ENCODE data around the gene STX16.

Gene STX16

DNA sequence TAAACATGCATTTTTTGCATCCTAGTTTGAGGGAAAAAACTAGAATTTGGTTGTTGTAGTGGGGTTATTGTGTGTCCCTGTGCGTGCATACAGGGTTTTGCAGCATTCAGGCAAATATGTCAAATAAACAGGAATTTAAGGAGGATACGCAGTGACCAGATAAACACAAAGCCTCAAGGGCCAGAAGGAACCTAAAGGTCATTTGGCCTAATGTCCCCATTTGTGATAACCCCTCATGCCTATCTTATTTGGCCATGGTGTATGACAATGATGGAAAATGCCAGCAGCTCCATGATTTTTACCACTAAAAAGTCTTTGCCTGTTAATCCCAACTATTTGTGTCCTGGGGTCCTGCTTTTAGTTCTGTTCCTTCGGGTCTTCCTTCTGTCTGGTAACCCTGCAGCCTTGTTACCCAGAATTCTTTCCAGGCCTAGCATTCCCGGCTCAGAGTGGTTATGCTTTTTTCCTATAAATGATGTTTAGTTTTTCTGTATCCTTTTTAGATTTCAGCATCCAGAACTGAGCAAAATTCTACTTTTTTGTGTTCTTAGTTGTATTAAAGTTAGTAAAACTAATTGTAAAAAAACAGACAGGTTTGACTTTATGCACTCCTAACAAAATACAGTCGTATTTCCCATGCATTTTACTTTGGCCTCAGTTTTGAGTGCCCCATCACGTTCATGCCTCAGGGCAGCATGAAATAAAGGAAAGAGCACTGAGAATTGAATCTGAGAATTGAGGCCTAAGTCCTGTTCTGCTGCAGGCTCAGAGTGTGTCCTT lies 4.4 kb downstream of the STX16 start:
- DNase-seq, result no peak

DNA sequence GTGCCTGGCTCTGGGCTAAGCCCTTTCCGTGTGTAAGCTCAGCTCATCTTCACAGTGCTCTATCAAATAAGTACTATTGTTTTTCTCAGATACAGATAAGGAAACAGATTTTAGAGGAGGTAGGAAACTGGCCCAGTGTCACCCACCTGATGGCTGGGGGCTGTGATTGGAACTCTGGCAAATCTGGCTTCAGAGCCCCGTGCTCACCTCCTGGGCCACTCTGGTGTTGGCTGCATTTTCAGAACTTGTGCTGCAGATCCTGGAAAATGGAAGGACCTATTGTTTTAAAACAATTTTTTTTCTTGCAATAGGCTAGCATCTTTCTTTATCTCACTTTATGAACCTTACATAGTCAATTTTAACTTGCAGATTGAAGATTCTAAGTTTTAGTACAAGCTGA lies 5.7 kb downstream of the STX16 start:
- DNase-seq, result no peak

DNA sequence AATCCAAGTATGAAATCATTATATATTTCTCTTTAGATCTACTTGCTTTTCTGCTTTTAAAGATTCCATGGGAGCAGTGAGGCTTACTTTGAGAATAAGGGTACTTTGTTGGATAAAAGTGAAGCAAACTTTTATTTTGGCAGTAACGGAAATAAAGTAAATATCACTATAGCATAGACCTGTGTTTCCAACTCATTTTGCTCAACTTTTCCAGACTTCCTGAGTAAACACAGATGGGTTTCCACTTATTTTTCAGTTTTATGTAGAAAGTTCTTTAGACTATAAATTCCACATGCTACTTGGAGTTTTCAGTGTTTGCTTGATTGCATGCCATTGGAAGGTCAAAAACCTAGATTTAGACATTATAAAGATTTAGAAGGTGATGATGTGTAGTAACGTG lies 6.2 kb downstream of the STX16 start:
- DNase-seq, result no peak

DNA sequence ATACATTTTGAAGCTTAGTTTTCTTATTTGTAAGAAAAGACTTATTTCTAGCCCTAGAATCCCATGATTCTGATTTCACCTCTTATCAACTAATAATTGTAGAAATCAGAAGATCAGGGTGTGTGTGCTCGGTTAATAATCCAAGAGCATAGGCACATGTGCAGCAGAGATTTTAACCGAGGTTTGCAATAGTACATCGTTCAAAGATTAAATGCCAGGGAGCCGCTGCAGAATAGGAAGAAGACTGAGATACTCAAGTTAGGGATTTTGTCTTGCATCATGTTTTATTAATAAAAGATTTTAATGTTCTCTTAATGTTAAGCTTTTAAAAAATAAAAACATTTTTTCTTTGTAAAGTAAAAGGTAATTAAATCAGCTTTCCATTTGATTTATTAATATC lies 6.9 kb downstream of the STX16 start:
- DNase-seq, result no peak

DNA sequence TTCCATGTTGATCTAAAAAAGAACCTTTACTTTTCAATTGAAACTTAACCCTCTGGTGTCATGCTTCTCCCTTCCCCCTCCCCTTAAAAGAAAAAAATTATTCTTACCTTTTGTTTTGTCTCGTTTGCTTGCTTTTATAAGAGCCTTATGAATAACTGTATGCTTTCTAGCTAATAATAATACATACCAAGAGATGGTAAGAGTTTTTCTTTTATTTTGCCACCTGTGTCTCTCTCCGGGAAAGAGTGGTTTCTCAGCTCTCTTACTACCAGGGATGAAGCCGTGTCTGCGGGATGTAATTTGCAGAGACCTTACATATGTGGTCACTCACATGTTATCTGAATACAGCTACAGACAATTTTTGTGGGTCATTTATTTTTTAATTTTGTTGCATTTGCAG lies 7.7 kb downstream of the STX16 start:
- DNase-seq, result no peak

DNA sequence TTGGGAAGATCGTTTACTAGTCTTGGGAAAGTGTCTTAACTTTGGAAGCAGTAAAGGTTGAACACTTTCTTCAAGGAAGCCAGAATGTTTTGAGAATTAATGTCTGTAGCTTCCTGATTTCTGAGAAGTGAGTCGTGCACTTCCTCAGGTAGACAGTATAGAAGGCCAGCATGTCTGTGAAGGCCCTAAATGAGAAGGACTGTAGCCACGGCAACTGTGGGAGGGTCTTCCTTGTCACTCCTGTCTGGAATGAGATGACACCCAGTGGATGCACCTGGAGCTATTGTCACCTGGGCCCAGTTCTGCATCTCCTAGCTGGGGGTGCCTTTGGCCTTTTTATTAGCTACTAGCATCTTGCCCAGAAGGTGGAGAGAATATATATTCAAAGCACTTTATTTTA lies 8.8 kb downstream of the STX16 start:
- DNase-seq, result peak; percentile 75

DNA sequence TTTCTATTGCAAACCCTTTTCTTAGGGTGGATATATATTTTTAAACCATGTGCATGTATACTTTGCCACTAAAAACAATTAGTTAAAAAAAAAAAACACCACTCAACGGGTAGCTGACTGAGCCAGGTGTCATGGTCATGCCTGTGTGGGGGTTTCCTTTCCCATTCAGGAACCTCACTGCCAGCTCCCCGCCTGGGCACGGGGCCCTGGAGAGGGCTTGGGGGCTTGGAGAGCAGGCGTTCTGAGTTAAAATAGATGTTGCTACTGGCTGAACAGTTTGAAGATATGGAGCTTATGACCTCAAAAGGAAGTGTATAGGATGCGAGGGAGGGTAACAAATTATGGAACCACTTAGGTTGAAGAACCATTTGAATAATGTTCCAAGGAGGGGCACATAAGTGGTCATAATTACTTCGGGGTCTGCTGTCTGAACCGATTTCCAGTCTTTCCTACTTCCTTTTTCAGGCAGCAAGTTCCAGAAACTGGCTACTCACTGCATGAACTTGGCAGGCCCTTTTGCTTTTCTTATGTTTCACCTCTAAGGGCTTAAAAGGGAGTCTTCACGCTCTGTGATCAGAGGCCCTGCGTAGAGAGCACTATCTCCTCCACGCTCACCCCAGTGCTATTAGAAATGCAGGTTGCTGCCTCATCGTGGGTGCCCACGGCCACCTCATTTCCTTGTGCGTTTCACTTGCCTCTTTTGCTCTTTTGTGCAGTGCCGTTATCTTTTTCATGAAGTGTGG lies 9.9 kb downstream of the STX16 start:
- no peak for DNase-seq

DNA sequence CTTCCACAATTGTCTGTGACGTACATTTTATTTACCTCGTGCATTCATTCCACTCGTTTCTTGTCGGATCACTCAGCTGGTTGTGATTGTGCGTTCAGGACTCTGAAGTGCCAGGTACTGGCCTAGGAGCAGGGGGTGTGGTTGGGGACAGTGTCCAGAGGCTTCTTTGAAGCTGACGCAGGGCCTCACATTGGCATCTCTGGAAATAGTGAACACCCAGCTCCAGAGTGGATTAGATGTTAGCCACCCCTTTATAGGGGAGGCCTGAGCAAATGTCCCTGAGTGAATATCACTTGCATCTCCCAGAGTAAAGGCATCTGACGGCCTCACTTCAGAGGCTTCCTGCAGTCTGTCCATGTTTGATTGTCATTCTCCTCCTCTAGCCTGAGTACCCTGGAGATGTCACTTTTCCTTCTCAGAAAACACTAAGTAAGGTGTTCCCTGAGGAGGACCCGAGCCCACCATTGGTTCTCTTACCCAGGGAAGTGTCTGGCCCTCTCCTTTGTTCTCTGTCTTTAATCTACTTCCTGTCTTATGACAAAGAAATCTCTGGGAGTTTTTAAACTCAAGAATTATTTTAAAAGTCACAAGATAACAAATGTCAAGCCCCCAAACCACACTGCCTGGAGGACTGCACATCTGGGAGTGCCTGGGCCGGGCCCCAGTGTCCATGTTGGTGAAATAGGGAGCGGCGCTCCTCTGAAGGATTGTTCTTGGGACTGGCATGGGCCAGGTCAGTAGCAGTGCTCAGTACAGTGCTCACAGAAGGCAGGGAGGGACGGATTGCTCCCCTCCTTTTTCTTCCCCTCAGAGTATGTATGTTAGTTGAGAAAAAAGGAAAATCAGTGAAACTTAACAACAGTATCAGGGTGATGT lies 10.8 kb downstream of the STX16 start:
- no peak for DNase-seq

DNA sequence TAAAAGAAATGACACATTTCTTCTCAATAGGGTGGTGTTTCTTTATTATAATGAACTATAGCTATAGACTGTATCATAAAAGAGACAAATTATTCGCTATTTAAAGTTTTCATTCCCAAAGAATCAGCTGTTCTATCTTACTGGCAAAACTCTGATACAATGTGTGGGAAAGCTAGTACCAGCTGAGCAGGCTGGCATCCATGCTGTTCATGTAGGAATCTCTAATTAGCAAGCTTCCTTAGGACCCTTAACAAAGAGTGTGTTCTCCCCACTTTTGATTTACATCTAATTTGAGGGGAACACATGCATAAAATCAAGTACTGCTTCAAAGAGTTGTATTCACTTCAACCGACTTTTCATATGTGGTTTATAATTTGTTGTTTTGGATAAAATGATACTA lies 13.2 kb downstream of the STX16 start:
- no peak for DNase-seq

DNA sequence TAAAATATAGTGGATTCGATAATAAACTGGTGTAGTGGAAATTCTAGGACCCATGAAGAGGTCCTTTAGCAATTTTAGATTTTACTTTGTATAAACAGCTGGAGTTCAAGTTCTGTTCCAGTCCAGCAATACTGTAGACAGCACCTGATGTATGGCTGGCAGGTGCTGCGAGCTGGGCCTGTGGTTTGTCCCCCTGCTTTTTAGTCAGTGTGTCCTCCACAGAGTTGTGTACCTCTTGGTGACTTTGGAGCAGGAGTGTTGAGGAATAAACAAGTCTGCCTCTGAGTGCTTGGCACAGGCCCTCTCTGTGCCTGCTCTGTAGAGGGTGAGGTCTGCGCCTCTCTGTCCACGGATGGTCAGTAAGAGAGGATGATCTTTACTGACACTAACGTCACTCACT lies 13.8 kb downstream of the STX16 start:
- no peak for DNase-seq

DNA sequence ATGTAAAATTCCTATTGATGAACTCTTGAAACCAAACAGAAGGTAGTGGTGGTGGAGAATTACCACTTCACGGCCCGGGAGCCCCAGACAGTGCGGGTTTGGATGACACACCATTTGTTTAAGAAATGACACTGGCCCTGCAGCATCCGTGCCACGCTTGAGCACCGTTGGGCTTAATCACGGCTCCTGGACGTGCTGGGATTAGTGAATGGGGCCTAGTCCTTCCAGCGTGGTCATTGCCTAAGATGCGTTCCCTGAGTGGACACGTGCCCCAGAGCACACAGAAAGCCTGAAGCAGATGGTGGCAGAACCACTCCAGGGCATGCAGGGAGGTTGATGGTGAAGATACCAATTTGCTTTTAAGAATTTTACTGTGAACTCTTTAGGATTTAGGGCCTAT lies 14.5 kb downstream of the STX16 start:
- DNase-seq, result no peak

DNA sequence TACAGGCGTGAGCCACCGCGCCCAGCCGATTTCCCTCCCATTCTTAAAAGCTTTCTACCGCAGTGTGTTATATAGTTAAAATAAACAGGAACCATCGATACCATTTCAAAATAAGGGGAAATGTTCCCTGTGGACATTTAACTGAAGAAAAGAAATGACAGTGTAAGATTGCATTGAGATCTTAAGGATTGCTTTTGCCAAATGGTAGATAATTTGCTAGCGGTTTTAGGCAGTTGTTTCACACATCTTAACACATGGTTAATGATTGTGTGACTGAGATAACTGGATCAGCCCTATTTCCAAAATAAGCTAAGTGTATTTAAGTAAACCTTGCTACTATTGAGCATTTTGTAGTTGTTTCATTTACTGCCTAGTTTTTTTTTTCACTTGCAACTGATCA lies 15.6 kb downstream of the STX16 start:
- no peak for DNase-seq

DNA sequence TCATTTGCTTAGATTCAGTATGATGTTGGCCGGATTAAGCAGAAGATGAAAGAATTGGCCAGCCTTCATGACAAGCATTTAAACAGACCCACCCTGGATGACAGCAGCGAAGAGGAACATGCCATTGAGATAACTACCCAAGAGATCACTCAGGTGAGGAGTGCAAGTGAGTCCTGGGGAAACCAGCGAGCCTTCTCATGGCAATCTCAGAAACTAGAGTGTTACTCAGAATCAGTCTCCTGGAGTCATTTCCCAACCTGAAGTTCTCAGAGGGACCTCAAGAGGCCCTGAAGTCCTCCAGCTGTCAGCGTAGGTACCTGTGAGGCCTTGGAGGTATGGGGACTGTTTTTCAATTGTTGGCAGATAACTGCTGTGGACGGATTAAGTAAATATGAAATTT lies 16.9 kb downstream of the STX16 start:
- DNase-seq, result no peak

DNA sequence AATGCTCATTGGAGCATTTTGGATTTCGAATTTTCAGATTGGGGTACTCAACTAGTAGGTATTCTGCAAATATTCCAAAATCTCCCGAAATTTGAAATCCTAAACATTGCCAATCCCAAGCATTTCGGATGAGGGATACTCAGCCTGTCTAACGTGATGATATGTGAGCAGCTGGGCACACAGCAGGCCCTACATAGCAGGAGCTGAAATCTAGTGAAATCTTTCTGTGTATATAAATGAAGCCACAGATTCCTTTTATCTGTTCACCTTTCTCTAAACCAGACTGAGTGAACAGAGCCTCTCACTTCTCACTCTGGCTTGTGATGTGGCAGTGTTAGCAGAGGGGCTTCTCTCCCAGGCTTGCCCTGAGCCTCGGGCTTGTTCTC lies 17.8 kb downstream of the STX16 start:
- no peak for DNase-seq

DNA sequence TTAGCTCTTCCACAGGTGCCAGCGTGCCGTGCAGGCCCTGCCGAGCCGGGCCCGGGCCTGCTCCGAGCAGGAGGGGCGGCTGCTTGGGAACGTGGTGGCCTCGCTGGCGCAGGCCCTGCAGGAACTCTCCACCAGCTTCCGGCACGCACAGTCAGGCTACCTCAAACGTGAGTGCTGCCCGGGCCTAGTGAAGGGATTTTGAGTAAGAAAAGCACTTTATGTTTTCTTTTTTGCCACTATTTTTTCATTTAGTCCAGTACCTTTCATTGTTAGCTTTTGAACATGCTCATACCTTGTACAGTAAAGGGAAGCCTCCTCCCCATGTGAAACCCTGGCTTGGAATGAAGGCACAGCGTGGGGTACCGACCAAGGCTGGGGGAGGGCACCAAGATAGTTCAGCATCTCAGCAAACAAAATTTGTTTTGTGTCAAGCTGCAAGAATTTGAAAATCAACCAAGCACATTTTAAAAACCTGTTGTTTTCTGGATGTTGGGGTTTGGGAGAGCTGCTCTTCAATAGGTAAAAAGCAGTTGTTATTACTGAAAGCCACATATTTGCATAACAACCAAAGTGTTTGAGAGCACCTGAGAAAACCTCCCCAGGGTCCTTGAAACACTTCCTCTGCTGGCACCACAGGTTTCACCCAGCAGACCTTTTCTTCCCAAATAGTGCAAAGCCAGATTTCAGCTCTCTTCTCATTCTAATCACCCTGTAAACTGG lies 18.4 kb downstream of the STX16 start:
- DNase-seq, result peak; percentile 60

DNA sequence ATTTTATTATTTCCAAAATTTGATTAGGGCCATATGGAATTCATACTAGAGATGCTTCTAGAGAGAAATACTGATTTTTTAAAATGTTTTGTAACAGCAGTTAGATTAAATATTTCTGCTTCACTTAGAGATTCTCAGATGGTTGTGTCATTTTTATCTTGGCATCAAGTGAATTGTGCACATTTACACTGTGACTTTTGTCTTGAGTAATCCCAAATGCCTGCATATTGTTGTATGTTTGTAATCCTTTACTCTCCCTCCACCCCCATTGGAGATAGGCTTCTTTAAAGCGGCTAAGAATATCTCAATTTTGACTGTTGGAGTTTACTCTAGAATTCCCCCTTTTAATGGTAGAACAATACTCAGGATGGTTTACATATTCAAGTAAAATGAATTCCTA lies 19.0 kb downstream of the STX16 start:
- no peak for DNase-seq

DNA sequence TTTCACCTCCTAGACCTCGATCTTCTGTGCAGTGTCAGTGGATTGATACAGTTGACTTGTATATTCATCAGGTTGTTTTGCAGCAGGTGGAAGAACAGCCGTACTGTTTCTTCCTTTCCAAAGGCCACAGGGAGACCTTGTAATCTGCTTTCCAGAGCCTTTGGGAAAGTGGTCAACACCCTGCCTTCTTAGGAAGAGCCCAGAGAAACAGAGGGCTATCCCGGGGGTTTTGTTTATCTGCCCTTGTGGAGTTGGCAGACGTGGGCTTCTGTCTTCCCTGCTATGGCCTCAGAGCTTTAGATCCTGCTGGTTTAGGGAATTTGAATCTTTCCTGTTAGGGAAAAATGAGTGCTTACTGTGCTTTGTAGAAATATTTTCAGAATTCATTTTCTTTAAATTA lies 19.6 kb downstream of the STX16 start:
- DNase-seq, result no peak

DNA sequence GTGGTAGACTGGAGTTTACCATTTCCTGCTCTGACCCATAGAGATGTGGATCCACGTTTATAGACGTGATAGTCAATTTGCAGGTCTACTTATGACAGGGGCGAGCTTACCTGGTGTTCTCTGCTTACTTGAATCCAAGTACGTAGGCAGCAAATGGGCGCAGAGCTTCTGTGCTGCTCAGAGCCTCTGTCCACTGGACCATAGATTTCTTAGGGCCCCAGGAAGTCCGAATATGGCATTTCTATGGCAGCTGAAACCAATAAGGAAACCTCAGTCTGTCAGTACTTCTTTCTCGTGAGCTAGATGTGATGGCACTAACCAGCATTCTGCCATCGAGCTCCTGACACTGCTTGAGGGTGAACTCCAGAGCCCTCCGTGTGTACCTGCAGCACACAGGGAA lies 22.0 kb downstream of the STX16 start:
- DNase-seq, result no peak

DNA sequence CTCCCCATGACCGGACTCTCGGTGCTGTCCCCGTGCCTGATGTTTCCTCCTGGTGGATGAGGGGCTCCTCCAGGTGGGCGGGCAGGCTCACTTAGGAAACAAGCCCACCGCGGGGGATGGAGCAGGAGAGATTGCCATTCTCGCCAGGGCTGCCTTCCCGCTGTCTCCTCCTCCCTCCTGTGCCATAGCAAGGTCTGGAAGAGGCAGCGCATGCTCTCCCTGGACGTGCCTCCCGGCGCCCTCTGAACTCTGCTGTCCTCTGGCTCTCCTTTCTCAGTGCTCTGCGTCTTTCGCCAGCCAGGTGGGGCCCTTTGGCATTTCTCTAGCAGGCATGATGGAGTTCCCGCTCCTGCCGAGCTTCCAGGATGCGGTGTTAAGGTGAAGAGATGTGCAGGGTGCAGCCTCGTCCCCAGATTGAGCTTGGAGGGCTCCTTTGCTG lies 24.1 kb downstream of the STX16 start:
- DNase-seq, result no peak

DNA sequence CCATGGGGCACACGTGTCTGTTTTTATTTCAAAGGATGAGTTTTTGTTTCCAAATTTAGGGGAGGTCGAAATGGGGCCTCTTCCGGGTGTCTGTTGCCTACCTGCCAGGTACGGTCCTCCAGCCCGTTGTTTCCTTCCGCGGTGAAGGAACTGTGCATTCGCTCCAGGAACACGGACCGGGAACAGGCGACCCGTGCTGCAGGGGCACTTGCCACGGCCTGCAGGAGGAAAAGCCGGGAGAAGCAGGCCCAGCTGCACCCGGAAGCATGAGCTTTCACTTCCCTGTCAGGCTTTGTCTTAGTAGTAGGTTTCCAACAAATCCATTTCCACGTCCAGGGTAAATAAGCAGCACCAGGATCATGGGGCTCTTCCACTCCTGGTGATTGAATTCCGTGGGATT lies 24.6 kb downstream of the STX16 start:
- no peak for DNase-seq

DNA sequence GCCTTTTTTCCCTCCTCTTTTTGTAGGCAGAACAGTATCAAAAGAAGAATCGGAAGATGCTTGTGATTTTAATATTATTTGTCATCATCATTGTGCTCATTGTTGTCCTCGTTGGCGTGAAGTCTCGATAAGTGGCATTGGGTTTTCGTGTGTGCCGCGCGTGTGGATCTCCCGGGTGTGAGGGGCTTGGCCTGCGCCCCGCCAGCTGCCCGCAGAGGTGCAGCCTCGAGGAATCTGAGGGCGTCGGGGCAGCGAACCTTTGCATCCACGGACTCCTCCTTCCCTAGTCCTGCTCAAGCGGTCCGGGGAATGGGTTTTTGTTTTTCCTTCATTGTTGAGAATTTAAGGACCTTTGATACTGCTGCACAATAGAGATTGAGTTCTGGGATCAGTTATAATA lies 25.1 kb downstream of the STX16 start:
- DNase-seq, result no peak

DNA sequence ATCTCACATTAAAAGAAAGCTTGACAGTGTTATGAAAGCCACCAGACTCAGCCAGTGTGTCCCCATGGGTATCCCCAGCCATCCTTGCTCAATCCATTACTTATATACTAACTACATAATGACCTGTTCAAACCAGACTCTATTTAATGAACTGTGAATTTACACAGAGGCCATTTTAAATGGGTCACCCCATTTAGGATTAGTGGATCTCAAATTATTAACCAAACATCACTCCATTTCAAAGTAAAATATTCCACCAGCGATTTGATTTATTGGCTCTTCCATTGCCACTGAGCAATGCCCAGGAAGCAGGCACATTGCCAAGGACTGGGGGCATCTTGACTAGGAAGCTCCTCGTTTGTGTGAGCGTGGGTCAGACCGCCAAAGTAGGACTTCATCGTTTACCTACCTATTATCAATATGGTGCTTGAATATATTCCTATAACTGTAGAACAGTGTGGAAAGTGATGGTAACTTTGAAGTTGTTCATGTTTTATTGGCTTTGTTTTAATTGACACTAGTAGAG lies 26.1 kb downstream of the STX16 start:
- DNase-seq, result no peak

DNA sequence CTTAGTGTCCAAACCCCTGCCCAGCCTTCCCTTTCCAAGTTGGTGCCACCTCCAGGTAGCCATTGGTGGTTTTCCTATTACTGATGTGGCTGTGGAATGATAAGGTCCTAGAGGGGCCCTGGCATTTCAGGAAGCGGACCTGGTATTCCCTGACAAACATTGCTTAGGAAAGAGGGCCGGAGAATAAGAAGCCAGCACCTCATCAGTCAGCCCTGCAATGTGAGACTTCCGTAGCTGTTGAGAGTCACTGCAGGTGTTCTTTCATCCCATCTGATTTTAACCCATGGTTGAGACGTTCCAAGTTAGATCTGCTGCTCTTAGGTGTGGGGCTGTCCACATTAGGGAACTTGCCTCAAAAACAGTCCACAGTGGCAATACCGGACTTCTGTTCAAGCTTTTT lies 26.7 kb downstream of the STX16 start:
- no peak for DNase-seq

All from islet precursor cell (in vitro differentiated cells).